GM21423 (cell line): ENCODE measurements around the gene AGBL5.

Source experiments
- ATAC-seq: cut with Tn5 transposase; IDR thresholded peaks from one replicate; pipeline ENCODE4 v1.9.1; 2021; ENCODE audit warnings: mild to moderate bottlenecking, moderate library complexity; ENCODE audit not compliant: unreplicated experiment

Gene AGBL5

DNA sequence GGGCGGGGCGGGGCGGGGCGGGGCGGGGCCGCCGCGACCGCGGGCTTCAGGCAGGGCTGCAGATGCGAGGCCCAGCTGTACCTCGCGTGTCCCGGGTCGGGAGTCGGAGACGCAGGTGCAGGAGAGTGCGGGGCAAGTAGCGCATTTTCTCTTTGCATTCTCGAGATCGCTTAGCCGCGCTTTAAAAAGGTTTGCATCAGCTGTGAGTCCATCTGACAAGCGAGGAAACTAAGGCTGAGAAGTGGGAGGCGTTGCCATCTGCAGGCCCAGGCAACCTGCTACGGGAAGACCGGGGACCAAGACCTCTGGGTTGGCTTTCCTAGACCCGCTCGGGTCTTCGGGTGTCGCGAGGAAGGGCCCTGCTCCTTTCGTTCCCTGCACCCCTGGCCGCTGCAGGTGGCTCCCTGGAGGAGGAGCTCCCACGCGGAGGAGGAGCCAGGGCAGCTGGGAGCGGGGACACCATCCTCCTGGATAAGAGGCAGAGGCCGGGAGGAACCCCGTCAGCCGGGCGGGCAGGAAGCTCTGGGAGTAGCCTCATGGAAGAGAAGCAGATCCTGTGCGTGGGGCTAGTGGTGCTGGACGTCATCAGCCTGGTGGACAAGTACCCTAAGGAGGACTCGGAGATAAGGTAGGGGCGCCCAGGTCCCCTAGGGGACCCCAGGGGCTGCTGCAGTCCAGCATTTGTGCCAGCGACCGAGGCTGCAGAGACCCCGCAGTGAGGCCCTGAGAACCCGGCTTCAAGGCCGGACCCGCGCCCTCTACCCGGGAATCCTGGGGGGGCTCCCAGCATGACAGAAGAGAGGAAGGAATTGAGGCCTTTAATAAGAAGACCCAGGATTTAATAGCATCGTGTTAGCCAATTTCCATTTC, 35.5 kb downstream of the AGBL5 start, which contains the start of gene KHK:
Gene KHK (plus strand): TSS at position 49 of the 870 bp plus-strand sequence. CDS start 488 bp downstream, at position 537.
- no peak for ATAC-seq

DNA sequence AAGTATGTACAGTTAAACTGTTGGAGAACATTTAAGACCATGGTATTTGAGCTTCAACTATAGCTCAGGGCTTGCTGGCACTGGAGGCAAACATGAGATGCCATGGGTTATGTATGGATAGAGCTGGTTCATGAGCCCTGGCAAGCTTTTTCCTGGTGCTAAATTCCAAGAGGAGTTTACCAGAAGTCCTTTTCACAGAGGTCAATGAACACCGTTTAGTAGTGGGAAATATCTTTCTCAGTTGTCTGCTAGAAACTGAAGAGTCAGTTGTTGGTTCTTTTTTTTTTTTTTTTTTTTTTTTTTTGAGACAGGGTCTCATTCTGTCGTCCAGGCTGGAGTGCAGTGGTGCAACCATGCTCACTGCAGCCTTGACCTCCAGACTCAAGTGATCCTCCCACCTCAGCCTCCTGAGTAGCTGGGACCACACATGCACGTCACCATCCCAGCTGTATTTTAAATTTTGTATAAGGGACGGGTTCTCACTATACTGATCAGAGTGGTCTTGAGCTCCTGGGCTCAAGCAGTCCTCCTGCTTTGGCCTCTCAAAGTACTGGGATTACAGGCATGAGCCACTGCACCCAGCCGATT, 36.4 kb downstream of the AGBL5 start:
- no peak for ATAC-seq

DNA sequence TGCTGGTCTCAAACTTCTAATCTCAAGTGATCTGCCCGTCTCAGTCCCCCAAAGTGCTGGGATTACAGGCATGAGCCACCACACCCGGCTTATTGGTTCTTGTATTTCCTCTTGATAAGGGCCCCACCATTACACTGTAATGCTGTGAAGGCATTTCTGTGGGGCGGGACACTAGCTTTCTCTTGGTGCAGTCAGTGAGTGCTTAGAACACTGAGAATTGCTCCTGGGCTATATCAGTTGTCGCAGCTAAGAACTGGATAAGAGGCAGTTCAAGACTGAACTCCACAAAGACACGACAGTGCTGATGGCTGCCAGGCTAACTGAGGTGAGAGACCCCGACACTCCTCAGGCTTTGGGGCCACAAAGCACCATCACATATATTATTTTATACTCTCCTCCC, 37.2 kb downstream of the AGBL5 start:
- ATAC-seq = no peak

DNA sequence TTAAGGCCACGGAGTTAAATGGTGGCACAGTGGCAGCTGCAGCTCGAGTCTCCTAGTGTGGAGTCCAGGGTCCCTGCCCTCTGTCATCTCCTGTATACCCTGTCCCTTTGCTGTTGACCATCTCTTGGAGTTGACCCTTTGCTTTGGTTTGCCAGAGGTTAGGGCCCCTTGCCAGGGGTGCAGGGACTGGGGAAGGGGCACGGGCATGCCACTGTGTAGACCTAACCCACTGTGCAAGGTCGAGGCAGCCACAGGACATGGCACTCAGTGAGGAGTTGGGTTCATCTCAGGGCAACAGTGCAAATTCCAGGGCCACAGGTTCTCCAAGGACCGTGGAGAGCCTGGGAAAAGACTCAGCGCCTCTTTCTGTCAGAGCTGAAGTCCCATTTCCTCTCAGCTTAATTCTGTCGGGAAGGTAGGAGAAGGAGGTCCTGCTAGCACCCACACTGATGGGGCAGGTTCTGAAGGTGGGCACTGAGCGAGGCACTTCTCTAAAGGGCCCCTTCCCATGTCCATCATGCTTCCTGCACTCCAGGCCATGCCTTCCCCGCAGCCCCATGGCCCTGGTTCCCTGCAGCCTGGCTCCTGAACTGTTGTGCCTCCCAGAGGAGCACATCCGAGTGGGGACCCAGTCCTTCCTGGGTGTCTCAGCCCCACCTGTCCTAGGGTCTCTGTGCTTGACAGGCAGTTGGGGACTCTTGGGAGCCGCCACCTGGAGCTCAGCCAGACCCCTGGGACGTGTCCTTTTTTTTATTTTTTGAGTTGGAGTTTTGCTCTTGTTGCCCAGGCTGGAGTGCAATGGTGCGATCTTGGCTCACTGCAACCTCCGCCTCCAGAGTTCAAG, 37.9 kb downstream of the AGBL5 start:
- no peak for ATAC-seq

DNA sequence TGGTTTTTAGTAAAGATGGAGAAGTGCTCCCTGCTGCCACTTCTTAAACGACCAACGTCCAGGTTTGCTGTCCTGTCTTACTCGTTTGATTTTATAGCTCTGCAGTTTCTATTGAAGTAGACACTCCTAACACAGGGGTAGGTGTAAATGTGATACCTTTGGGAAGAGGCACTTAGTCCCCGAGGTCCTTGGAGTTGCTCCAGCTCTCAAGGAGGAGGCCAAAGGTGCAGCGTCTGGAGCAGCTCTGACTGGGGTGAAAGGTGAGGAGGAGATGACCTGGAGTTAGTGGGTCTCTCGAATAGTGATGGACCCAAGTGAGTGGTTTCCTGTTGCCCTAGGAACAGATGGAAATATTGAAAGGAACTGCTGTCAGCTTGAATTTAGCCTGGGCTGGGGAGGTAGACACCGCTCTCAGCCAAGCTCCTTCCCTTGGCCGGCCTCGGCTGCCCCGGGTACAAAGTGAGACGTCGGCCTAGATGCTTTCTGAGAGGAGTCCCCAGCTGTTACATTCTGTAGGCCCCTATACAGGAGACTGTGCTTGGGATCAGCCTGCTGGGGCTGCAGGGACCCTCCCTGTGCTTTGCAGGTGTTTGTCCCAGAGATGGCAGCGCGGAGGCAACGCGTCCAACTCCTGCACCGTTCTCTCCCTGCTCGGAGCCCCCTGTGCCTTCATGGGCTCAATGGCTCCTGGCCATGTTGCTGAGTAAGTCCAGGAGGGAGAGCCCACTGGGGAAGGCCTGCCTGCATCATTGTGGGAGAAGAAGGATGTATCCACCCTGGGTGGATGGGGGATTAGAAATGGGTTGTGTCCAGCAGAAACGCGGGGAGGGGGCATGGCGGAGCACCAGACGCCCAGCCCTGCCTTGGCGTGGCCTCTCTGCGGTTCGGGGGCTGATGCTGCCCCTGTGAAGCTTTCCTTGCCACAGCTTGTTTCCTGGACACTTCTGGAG, 40.6 kb downstream of the AGBL5 start:
- no peak for ATAC-seq

DNA sequence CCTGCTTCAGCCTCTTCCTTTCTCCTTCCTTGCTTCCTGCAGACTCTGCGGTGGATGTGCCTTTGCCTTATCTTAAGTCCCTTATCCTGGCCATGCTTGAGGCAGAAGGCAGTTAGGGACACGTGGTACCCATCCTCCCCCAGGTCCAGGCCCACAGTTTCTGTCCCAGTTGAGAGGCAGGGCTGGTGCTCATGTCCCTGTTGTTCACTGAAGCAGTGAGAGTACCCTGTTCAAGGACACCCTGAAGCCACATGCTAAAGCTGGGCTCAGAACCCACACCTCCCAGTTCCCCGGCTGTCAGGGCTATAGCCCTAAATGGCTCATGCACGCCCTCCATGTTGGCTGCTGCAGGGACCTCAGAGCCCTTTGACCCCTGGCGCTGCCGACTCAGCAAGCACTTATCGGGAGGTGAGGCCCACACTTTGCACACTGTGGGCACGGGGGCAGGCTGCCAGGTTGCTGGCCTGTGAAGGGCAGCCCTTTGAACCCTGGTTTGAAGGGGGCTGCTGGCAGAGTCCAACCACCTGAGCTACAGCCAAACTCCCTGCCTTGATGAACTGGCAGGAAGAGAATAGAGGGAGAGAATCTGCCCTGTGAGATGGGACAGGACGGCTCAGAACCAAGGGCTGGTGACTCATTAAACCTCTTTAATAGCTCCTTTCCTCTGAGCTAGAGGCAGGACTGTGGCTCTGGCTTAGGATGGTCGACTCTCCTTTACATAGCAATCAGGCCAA, 41.4 kb downstream of the AGBL5 start:
- no peak for ATAC-seq

DNA sequence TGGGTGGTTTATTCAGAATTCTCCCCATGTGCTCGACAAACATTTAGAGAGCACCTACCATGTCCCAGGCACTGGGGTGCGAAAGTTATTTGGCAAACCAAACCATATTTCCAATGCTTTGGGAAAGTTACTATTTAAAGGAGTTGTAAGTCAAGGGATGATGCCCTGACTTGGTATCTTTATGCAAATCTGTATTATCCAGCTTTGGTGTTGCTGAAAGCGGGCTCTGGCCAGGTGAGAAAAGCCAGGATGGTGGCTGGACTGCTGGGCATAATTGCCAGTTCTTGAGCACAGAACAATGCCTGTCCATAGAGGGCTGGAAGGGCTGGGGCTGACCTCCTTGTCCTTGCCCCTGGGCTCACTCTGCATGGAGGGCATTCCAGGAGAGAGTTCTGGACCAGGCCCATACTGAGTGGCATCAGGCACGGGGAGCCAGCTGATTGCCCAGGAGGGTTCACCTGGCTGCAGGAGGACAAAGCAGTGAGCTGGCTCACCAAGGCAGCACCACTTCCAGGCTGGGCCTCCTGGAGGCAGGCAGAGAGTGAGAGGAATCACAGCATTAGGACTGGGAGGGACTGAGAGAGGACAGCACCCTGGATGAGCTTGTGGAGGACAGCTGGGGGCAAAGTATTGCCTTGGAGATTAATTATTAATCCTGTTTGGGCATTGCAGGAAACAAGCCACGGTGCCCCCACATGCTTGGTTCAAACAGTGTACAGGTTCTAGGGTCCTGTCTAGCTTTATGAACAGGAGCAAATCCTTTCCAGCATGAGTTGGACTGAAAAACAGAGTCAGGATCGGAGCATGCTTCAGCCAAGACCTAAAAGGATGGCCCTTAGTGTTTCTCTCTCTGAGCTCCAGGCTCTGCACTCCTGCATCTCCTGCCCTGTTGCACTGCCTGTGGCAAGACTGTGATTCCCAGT, 42.2 kb downstream of the AGBL5 start:
- no peak for ATAC-seq

DNA sequence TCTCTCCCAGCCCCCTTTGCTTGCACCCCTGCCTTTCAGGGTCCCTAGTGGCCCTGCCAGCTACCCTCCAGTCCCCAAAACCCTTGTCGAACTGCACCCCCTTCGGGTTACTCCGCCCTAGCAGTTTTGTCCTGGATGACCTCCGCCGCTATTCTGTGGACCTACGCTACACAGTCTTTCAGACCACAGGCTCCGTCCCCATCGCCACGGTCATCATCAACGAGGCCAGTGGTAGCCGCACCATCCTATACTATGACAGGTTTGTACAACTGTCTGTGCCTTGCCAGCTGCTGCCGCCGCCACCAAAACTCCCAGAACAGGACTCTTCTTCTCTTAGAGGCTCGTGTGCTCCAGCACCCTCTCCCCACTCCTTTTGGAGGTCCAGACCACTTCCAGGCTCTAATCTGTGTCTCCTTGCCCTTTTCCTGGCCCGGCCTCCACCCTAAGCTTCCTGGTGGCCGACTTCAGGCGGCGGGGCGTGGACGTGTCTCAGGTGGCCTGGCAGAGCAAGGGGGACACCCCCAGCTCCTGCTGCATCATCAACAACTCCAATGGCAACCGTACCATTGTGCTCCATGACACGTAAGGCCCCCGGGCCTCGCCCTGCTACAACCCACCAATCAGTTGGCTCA, 43.0 kb downstream of the AGBL5 start:
- no peak for ATAC-seq

DNA sequence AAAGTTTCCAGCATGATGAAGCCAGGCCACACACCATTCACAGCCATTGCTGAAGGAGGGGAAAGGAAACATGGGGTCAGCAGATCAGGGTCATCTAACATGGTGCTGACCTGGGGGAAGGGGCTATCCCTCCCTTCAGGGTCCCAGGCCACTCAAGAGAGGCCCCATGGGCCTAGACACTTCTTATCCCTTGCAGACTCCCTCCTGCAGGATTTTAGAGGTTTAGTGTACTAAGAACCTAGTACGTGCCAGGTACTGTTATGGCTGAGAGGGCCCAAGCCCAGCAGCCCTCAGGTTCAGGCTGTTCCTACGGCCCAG, 43.9 kb downstream of the AGBL5 start:
- ATAC-seq = no peak

DNA sequence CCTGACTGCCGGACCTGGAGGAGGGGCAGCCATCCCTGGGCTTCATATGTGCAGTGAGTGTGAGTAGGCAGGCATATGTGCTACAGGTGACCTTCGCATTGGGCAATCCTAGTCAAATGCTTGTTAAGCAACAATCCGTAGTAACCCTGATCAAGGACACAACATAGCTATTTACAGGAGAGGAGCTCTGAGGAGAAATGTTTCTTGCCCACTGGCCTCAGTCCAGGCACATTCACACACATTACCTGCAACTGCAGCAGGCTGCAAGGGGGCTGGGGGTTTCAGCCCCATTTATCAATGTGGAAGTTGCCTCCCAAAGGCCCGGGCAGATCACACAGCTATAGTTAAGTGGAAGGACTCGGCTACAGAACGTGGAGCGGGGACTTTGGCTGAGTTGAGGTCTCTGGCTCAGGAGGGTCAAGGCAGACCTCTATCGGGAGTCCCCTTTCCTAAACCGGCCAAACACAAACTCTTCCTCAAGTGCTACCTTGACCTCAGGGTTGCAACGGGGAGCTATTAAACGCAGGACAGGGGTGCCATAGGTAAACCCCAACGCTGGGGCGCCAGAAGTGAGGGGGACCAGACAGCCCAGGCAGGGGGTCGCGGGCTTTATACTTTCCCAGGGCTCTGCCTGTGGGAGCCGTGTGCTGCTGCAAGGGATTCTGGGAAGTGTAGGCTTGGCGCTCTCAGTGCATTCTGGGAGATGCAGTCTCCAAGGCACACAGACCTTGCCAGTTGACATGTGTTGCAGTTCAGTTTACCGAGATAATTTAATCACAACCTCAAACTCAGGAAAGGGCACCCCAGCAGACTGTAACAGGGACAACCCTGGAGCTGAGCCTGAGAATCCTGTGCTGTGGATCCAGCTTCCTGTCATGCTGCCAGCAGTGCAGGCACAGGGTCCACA, 44.5 kb downstream of the AGBL5 start:
- no peak for ATAC-seq

DNA sequence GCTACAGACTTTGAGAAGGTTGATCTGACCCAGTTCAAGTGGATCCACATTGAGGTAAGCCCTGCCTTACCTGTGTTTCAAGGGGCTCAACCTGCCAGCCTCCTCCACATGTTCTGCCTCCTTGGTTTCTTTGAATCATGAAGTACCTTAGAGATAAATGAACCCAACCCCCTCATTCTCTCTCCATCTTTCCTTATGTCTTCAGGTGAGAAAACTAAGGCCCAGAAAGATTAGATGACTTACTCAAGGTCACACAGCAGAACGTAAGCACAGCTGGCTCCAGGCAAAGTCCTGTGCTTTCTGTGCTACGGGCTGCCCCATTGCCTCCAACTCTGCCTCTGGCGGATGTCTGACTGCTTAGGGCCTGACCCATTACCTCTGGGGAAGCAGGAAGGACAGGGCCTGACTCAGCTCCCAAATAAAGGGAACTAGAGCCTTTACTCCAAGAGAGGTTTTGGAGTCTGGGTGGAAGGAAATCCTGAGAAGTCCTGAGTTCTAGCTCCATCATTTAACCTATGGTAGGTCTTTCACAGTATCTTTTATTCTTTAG, 45.4 kb downstream of the AGBL5 start:
- ATAC-seq = no peak

DNA sequence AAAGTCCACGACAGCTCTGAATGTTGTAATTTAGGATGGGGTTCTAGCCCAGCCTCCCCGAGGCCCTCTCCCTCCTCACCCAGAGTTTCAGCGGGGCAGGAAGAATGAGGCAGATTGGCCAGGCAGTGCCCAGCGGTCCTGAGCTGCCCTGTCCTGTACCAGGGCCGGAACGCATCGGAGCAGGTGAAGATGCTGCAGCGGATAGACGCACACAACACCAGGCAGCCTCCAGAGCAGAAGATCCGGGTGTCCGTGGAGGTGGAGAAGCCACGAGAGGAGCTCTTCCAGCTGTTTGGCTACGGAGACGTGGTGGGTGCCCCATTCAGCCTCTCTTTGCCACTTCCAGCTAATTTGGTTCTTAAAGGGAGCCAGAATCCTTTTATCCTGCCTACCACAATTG, 45.9 kb downstream of the AGBL5 start:
- ATAC-seq = no peak

DNA sequence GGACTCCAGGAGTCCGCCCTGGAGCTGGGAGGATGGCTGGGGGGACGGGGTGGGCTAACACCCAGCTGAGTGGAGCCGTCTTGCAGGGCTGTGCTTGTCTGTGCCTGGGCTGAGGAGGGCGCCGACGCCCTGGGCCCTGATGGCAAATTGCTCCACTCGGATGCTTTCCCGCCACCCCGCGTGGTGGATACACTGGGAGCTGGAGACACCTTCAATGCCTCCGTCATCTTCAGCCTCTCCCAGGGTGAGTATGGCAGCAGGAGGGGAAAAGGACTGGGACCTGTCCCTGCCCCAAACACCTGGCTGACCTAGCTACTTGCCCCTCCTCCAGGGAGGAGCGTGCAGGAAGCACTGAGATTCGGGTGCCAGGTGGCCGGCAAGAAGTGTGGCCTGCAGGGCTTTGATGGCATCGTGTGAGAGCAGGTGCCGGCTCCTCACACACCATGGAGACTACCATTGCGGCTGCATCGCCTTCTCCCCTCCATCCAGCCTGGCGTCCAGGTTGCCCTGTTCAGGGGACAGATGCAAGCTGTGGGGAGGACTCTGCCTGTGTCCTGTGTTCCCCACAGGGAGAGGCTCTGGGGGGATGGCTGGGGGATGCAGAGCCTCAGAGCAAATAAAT, 48.0 kb downstream of the AGBL5 start:
- no peak for ATAC-seq

DNA sequence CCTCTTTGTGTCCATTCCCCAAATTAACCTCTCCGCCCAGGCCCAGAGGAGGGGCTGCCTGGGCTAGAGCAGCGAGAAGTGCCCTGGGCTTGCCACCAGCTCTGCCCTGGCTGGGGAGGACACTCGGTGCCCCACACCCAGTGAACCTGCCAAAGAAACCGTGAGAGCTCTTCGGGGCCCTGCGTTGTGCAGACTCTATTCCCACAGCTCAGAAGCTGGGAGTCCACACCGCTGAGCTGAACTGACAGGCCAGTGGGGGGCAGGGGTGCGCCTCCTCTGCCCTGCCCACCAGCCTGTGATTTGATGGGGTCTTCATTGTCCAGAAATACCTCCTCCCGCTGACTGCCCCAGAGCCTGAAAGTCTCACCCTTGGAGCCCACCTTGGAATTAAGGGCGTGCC, 48.6 kb downstream of the AGBL5 start:
- no peak for ATAC-seq

DNA sequence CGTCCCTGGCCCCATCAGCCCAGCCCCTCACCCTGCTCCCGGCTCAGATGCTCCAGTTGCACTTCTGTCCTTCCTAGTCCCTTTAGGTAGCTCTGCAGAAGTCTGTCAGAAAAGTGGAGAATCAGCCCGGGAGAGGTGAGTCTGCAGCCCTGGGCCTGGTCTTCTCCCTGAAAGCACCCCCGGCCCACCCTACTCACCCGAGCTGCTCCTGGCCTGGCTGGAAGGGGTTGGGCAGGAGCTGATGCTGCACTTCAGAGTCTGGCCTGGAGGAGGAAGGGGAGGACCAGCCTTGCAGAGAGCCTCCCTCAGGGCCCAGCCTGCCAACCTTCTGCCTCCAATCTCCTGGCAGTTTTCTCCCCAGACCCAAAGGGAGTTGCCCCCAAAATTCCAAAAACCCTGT, 50.9 kb downstream of the AGBL5 start:
- no peak for ATAC-seq

DNA sequence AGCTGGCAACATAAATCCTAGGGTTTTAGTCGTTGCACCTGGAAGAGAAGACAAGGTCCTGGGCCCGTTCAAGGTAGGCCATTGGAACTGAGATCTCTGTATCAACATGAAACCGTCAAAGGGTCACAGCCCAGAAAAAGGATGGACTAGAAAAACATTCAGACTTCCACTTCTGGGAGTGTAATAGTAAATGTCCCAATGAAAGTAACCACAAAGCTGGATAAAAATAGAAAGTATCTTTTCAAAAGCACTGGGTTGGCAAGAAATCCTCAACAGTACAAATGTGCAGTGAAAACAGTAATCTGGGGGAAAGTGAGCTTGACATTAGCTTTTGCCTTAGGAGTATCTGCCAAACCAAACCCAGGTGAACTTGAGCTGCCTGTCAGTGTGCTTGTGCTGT, 54.5 kb downstream of the AGBL5 start:
- ATAC-seq = no peak

DNA sequence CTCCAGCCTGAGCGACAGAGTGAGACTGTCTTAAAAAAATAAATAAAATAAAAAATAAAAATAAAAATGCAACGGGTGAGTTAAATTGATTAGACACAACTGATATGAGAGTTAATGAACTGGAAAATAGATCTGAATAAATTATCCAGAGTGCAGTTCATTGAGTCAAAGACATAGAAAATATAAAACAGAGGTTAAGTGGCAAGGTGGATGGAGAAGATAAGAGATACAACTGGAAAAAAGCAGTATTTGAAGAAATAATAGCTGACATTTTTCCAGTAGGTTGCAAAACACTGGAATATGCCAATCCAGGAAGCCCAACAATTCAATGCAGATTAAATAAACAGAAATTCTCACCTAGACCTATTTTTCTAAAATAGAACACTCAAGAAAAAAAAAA, 56.8 kb downstream of the AGBL5 start:
- ATAC-seq = no peak
